ENCODE results near the gene KPNA6. TPM values are rescaled to one million over a fixed set of nuclear protein-coding genes. Genes with fewer than 3 reads are reported as not detected.

Gene KPNA6
- total RNA-seq (10 to 100 TPM; 56.5 to 64.6 TPM), polyA plus RNA-seq (ENCODE audit: insufficient read depth, low read depth, low replicate concordance) (107 TPM)
- long read RNA-seq, donor 1, full-length matches to known transcripts = 1 of 1 reads
- long read RNA-seq, donor 1, partial matches to known transcripts = 0 of 1 reads
- long read RNA-seq, donor 1, other reads (novel, unspliced or antisense) = 0 of 1 reads
- long read RNA-seq, donor 2, full-length matches to known transcripts = 4 of 4 reads
- long read RNA-seq, donor 2, partial matches to known transcripts = 0 of 4 reads
- long read RNA-seq, donor 2, other reads (novel, unspliced or antisense) = 0 of 4 reads

DNA sequence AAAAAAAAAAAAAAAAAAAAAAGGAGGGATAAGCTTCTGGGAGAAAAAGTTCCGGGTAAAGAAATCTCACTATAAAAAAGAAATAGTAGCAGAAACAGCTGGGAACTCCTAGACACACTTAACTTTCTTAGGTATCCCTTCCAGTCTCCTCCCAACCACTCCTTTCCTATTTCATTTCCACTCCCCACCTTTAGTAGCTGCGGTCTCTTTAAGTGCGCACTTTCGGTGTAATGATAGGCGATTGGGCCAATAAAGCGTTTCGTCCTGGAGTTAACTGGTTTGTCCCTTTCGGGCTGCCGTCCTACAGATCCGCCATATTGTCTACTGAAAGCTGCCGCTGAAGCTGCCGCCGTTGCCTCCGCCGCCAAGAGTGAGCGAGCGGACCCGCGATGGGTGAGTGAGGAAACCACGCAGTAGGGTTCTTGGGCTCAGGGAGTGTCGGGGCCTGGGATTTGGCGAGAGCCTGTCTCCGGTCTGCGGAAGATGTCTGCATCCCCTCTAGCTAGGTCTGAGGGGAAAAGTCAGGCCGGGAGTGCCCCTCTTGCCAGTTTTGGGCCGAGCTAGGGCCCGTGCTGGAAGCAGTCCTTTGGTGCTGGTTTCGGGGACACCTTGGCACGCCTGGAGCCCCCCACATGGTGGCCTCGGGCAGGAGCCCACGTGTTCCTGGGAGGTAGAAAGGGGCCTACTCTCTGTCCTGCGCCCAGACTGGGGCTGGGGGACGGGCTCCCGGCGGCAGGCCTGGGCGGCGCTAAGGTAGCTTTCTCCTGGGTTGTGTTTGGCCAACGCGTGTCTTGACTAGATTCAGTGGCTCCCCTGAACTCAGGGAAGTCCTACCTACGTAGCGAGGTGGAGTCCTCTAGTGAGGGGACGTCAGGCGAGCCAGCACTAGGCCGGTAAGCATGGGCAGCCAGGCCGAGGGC lies at the start of gene KPNA6:
KPNA6 (plus strand) TSS at position 315 of the 920 bp plus-strand sequence; CDS start at position 390, 75 bp downstream.
- peak within 1 kb of the TSS; percentile 99 to 100 for H3K4me3 ChIP-seq
- H3K27ac ChIP-seq = peak within 1 kb of the TSS; percentile 90 to 93
- H3K4me1 ChIP-seq = peaks cover 13% of the 10 kb centered on the region
- no peaks in the 10 kb centered on the region for H3K36me3 ChIP-seq (ENCODE audit: low read depth, missing control alignments)
- 0 to 1% methylated on average over 30 to 44 of the region's 45 CpGs for WGBS, 2 donors
- DNase-seq = peak; percentile 95
- intact Hi-C loops (cut with DNase I; ENCODE audit: low total_unique reads) = no loop called here
- H3K9me3 ChIP-seq = no peaks in the 10 kb centered on the region
- TF ChIP-seq POLR2A (IDR thresholded peaks at IDR 0.05) = peak; percentile 45
- TF ChIP-seq, protein P1, sequence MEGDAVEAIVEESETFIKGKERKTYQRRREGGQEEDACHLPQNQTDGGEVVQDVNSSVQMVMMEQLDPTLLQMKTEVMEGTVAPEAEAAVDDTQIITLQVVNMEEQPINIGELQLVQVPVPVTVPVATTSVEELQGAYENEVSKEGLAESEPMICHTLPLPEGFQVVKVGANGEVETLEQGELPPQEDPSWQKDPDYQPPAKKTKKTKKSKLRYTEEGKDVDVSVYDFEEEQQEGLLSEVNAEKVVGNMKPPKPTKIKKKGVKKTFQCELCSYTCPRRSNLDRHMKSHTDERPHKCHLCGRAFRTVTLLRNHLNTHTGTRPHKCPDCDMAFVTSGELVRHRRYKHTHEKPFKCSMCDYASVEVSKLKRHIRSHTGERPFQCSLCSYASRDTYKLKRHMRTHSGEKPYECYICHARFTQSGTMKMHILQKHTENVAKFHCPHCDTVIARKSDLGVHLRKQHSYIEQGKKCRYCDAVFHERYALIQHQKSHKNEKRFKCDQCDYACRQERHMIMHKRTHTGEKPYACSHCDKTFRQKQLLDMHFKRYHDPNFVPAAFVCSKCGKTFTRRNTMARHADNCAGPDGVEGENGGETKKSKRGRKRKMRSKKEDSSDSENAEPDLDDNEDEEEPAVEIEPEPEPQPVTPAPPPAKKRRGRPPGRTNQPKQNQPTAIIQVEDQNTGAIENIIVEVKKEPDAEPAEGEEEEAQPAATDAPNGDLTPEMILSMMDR (IDR thresholded peaks at IDR 0.05) = peak in 1 of 3 experiments; percentile 20
- H3K27me3 ChIP-seq = no peaks in the 10 kb centered on the region

DNA sequence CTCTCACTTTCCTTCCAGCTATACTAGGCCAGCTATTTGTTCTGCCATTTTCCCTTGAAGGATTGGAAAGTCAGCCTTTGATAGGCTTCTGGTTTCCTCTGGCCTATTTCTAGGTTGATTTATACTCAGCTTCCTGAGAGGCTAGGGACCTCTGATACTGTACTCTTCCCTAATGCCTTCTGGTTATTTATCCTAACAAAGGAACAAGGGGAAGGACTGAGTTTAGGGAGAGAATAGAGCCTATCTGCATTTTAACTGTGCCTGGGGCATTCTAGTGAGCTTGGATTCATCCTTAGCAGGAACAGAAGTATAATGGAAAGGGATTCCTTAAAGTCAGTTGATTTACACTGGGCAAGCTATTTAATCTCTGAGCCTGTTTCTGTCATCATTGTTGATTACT lies 46.9 kb upstream of the KPNA6 start:
- no peak for TF ChIP-seq POLR2A (IDR thresholded peaks at IDR 0.05)
- TF ChIP-seq, protein P1 (IDR thresholded peaks at IDR 0.05) = no peak
- DNase-seq = no peak
- Histone ChIP-seq H3K4me3 (no peak overlapping the region), H3K27me3 (no peaks in the 10 kb centered on the region), H3K4me1 (peaks cover 3% of the 10 kb centered on the region), H3K27ac (no peak overlapping the region), H3K36me3 (ENCODE audit: low read depth, missing control alignments) (no peaks in the 10 kb centered on the region), H3K9me3 (no peaks in the 10 kb centered on the region)
- intact Hi-C loops (cut with DNase I; ENCODE audit: low total_unique reads) = no loop called here

DNA sequence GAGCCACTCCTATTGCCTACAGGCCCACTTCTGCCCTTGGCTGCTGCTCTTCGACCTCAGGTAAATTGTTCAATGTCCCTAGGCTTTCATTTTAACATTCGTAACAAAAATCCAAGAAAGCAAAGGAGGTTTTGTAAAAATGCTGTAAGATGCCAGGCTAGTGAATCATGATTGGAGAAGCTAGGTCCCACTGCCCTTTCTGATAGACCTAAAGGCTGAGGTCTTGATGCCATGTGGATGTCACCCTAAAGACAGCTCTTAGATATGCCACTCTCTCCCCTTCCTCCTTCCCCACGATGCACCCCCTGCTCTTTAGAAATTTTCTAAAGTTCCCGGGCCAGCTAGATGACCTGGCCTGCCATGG lies 45.0 kb upstream of the KPNA6 start:
- TF ChIP-seq, protein P1 (IDR thresholded peaks at IDR 0.05) = no peak
- TF ChIP-seq POLR2A (IDR thresholded peaks at IDR 0.05) = no peak
- Histone ChIP-seq H3K36me3 (ENCODE audit: low read depth, missing control alignments) (no peaks in the 10 kb centered on the region), H3K9me3 (no peaks in the 10 kb centered on the region), H3K27me3 (no peaks in the 10 kb centered on the region), H3K27ac (peak overlapping the region in 1 of 2 donors; percentile 10), H3K4me3 (no peak overlapping the region), H3K4me1 (peaks cover 8% of the 10 kb centered on the region)
- no peak for DNase-seq
- WGBS, 2 donors = 69 to 80% methylated on average over 4 of the region's 4 CpGs
- intact Hi-C loops (cut with DNase I; ENCODE audit: low total_unique reads) = no loop called here

DNA sequence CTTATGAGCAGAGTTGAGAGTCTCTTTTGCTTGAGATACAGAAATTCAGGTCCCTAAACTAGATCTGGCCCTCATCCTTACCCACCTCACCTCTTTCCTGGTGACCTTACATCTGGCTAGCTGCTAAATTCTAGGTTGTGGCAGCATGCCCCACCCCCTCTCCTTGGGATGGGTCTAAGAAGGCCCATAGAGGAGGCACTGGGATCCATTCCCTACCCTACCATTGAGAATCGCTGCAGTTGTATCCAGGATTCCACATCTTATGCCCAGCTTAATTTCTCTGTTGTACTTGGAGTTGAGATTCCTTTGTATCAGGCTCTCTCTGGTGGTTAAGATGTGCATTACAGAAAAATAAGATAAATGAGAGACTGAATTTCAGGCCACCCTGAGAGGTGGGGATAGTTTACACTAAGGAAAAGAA lies 44.6 kb upstream of the KPNA6 start:
- Histone ChIP-seq H3K9me3 (no peaks in the 10 kb centered on the region), H3K27me3 (no peaks in the 10 kb centered on the region), H3K27ac (no peak overlapping the region), H3K4me1 (peaks cover 8% of the 10 kb centered on the region), H3K36me3 (ENCODE audit: low read depth, missing control alignments) (no peaks in the 10 kb centered on the region), H3K4me3 (no peak overlapping the region)
- TF ChIP-seq, protein P1 (IDR thresholded peaks at IDR 0.05) = peak; percentile 61 to 81 (median 79)
- TF ChIP-seq POLR2A (IDR thresholded peaks at IDR 0.05) = no peak
- no peak for DNase-seq
- WGBS, 2 donors = 21 to 45% methylated on average over 1 of the region's 1 CpG
- intact Hi-C loops (cut with DNase I; ENCODE audit: low total_unique reads) = no loop called here
